ENCODE data around the gene TTC9B. TPM values are rescaled to one million over a fixed set of nuclear protein-coding genes. Genes with fewer than 3 reads are reported as not detected.

The TTC9B gene
- total RNA-seq, 1 donor from 2014 or later = not detected

DNA sequence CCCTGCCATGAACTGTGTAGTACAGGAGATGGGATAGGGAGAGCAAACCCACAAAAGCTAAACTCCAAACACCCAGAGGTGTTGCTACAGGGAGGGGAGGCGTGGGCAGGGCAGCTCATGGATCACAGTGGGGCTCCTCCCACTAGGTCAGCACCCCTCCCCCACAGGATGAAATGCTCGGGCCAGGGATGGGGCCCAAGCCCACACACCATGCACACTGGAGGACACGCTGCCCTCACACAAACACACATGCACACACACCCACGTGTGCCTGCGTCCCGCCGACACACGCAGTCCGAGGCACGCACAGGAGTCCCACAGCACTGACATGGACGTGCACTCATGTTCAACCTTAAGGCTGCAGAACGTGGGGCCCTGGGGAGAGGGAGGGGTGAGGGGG lies 14.3 kb upstream of the TTC9B start:
- ChIA-PET POLR2A (no interaction called here), CTCF (no interaction called here)
- Mint-ChIP-seq H3K4me3 (no peak overlapping the region), H3K4me1 (no peaks in the 10 kb centered on the region), H3K9me3 (no peaks in the 10 kb centered on the region), H3K36me3 (ENCODE audit: low read depth) (peaks cover 38% of the 10 kb centered on the region), H3K27me3 (no peaks in the 10 kb centered on the region), H3K27ac (no peak overlapping the region)
- DNase-seq (no peak), ATAC-seq (ENCODE audit: low read depth) (no peak)
- TF ChIP-seq, protein P1, sequence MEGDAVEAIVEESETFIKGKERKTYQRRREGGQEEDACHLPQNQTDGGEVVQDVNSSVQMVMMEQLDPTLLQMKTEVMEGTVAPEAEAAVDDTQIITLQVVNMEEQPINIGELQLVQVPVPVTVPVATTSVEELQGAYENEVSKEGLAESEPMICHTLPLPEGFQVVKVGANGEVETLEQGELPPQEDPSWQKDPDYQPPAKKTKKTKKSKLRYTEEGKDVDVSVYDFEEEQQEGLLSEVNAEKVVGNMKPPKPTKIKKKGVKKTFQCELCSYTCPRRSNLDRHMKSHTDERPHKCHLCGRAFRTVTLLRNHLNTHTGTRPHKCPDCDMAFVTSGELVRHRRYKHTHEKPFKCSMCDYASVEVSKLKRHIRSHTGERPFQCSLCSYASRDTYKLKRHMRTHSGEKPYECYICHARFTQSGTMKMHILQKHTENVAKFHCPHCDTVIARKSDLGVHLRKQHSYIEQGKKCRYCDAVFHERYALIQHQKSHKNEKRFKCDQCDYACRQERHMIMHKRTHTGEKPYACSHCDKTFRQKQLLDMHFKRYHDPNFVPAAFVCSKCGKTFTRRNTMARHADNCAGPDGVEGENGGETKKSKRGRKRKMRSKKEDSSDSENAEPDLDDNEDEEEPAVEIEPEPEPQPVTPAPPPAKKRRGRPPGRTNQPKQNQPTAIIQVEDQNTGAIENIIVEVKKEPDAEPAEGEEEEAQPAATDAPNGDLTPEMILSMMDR (IDR thresholded peaks at IDR 0.05) = no peak
- intact Hi-C loops (cut with micrococcal nuclease) = no loop called here

DNA sequence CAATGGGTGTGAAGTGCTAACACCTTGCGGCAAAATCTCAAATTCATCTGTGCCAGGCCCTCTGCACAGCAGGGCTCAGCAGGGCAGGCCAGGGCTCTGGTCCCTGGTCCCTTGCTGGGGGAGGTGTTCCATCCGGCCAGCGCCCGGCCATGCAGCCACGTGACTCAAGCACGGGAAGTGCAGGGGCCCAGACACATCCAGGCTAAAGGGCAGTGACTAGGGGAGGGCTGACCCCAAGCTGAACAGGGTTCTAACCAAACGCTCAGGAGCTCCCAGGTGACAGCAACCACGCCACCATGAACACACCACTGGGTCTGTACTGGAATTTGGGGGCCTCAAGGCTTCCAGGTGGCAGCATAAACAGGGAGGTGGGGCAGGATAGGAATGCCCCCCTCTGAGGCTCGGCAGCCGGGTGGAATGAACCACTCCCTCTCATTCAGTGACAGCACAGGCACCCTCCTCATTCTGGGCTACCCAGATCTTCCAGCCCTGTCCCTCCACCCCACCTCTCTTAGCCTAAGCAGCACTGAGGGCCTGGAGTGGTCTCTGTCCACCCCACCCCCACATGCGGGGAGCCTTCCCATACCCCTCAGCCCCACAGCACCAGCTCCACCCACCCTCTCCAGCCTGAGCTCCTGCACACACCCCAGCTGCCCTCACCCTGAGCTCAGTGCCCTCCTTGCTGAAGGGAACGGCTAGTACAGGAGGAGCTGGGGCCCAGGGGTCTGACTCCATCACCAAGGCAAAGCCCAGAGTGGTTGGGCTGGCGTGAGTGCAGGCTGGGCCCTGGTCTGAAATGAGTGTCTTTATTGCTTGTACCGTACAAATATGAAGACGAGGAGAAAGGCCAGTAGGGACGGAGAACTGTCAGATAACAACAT lies 13.6 kb upstream of the TTC9B start:
- intact Hi-C loops (cut with micrococcal nuclease) = no loop called here
- Mint-ChIP-seq H3K9me3 (no peaks in the 10 kb centered on the region), H3K4me1 (peaks cover 1% of the 10 kb centered on the region), H3K27ac (no peak overlapping the region), H3K27me3 (peaks cover 2% of the 10 kb centered on the region), H3K4me3 (no peak overlapping the region), H3K36me3 (ENCODE audit: low read depth) (peaks cover 32% of the 10 kb centered on the region)
- POLR2A ChIA-PET = no interaction called here
- TF ChIP-seq, protein P1 (IDR thresholded peaks at IDR 0.05) = no peak
- ATAC-seq (ENCODE audit: low read depth) (no peak), DNase-seq (no peak)
- CTCF ChIA-PET = no interaction called here

- intact Hi-C loops (cut with micrococcal nuclease) = no loop called here
- Mint-ChIP-seq H3K9me3 (no peaks in the 10 kb centered on the region), H3K27me3 (peaks cover 5% of the 10 kb centered on the region), H3K4me1 (peaks cover 6% of the 10 kb centered on the region), H3K36me3 (ENCODE audit: low read depth) (peaks cover 24% of the 10 kb centered on the region), H3K27ac (no peak overlapping the region), H3K4me3 (no peak overlapping the region)
- TF ChIP-seq, protein P1 (IDR thresholded peaks at IDR 0.05) = no peak
- DNase-seq (no peak), ATAC-seq (ENCODE audit: low read depth) (no peak)
- ChIA-PET POLR2A (no interaction called here), CTCF (no interaction called here)
Observed at GRCh38 chr19:40231057-40231456, 12.9 kb upstream of the TTC9B start.

DNA sequence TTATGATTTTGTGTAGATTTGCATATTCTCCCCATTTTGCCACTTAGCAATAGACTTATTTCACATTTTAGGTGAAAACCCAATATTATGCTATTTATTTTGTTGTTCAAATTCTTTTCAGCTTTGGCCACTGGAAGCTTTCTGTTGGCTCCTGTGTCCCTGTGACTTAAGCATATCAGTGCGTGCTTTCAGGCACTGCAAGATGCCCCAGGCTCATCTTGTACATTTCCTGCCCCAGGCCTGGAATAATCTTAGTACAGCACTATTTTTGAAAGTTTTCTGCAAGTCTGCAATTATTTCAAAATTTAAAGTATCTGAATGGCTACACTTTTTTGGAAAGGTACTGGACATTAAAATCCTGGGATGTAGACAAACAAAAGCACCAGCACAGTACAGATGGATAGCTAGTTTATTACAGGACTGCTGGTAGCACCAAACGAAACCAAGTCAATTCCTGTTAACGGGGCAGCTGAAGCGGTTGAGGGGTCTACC lies 11.8 kb upstream of the TTC9B start:
- Mint-ChIP-seq H3K4me1 (peaks cover 13% of the 10 kb centered on the region), H3K27ac (no peak overlapping the region), H3K4me3 (no peak overlapping the region), H3K27me3 (peaks cover 14% of the 10 kb centered on the region), H3K36me3 (ENCODE audit: low read depth) (peaks cover 16% of the 10 kb centered on the region), H3K9me3 (no peaks in the 10 kb centered on the region)
- TF ChIP-seq, protein P1 (IDR thresholded peaks at IDR 0.05) = no peak
- no peak for ATAC-seq (ENCODE audit: low read depth)
- ChIA-PET CTCF (interaction anchor here (0.5 kb wide), 1 partner anchor 50 kb away, joined by 3 read pairs; no protein-coding TSS in a partner anchor), POLR2A (no interaction called here)
- intact Hi-C loops (cut with micrococcal nuclease) = no loop called here
- DNase-seq = no peak

GRCh38 chr19:40229484-40229883 lies 11.3 kb upstream of the TTC9B start:
- no peak for DNase-seq
- TF ChIP-seq, protein P1 (IDR thresholded peaks at IDR 0.05) = no peak
- H3K36me3 Mint-ChIP-seq (ENCODE audit: low read depth) = peaks cover 12% of the 10 kb centered on the region
- no peak for ATAC-seq (ENCODE audit: low read depth)
- H3K27me3 Mint-ChIP-seq = peaks cover 17% of the 10 kb centered on the region
- no peak overlapping the region for H3K4me3 Mint-ChIP-seq
- intact Hi-C loops (cut with micrococcal nuclease) = no loop called here
- H3K4me1 Mint-ChIP-seq = peaks cover 13% of the 10 kb centered on the region
- ChIA-PET CTCF (no interaction called here), POLR2A (no interaction called here)
- H3K9me3 Mint-ChIP-seq = no peaks in the 10 kb centered on the region
- H3K27ac Mint-ChIP-seq = no peak overlapping the region

Data from activated B cell treated with CpG ODN at 0.5 μM for 24 hours (primary cell).